BE2C (cell line): Measurements from ENCODE around the gene NRIP2.

Source experiments
- DNase-seq: peaks from one replicate; pipeline ENCODE4 v3.0.0-alpha.2; 2020
- H3K27me3 ChIP-seq: fragments of 250-450 bp; sonication (Bioruptor Pico); 2 replicates; pipeline ENCODE4 v1.5.1; 2020; ENCODE audit warnings: mild to moderate bottlenecking
- H3K36me3 ChIP-seq: fragments of 250-450 bp; sonication (Bioruptor Pico); 2 replicates; pipeline ENCODE4 v1.5.1; 2020; ENCODE audit warnings: mild to moderate bottlenecking
- H3K4me1 ChIP-seq: fragments of 250-450 bp; sonication (Bioruptor Pico); 2 replicates; pipeline ENCODE4 v1.5.1; 2020
- H3K4me3 ChIP-seq: 2 replicates; pipeline ENCODE4 v1.5.1; 2011; ENCODE audit warnings: low read depth, low read length
- H3K9me3 ChIP-seq: fragments of 250-450 bp; sonication (Bioruptor Pico); 2 replicates; pipeline ENCODE4 v1.5.1; 2020
- CTCF ChIP-seq: IDR thresholded peaks from 2 replicates; pipeline ENCODE4 v1.5.1; 2012; ENCODE audit warnings: mild to moderate bottlenecking, low read depth, low read length

NRIP2 gene

GRCh38 chr12:2795291-2796186 is 39.3 kb downstream of the NRIP2 start:
- Histone ChIP-seq H3K4me1 (peaks cover 4% of the 10 kb centered on the region; the same call in 1 of the 2 replicates), H3K27me3 (no peaks in the 10 kb centered on the region), H3K4me3 (peak overlapping the region; percentile 94), H3K36me3 (peaks cover 46% of the 10 kb centered on the region), H3K9me3 (no peaks in the 10 kb centered on the region)
- DNase-seq = peak; percentile 79
- TF ChIP-seq CTCF = no peak

GRCh38 chr12:2794736-2795289 is 40.0 kb downstream of the NRIP2 start, which contains the start of gene FKBP4:
Gene FKBP4, plus strand, starts transcription at chr12:2794970. Its CDS starts 170 bp downstream, at chr12:2795140.
- peak within 1 kb of the TSS; percentile 94 for H3K4me3 ChIP-seq
- H3K27me3 ChIP-seq = no peaks in the 10 kb centered on the region
- peaks cover 39% of the 10 kb centered on the region for H3K36me3 ChIP-seq
- peaks cover 4% of the 10 kb centered on the region; the same call in 1 of the 2 replicates for H3K4me1 ChIP-seq
- no peak for TF ChIP-seq CTCF
- DNase-seq = peak; percentile 87
- H3K9me3 ChIP-seq = no peaks in the 10 kb centered on the region

- Histone ChIP-seq H3K4me3 (peak overlapping the region; percentile 94), H3K4me1 (peaks cover 4% of the 10 kb centered on the region; the same call in 1 of the 2 replicates), H3K27me3 (no peaks in the 10 kb centered on the region), H3K36me3 (peaks cover 33% of the 10 kb centered on the region), H3K9me3 (no peaks in the 10 kb centered on the region)
- TF ChIP-seq CTCF = no peak
- peak; percentile 18 for DNase-seq
These were observed 40.6 kb downstream of the NRIP2 start for GRCh38 chr12:2794191-2794735.

- peaks cover 4% of the 10 kb centered on the region; the same call in 1 of the 2 replicates for H3K4me1 ChIP-seq
- no peaks in the 10 kb centered on the region for H3K27me3 ChIP-seq
- DNase-seq = no peak
- H3K4me3 ChIP-seq = no peak overlapping the region
- H3K36me3 ChIP-seq = peaks cover 26% of the 10 kb centered on the region
- H3K9me3 ChIP-seq = no peaks in the 10 kb centered on the region
- TF ChIP-seq CTCF = no peak
These were observed 41.3 kb downstream of the NRIP2 start for GRCh38 chr12:2793561-2793960.

GRCh38 chr12:2792671-2793500 is 41.9 kb downstream of the NRIP2 start:
- Histone ChIP-seq H3K27me3 (no peaks in the 10 kb centered on the region), H3K4me3 (no peak overlapping the region), H3K36me3 (peaks cover 20% of the 10 kb centered on the region), H3K4me1 (peaks cover 4% of the 10 kb centered on the region; the same call in 1 of the 2 replicates), H3K9me3 (no peaks in the 10 kb centered on the region)
- no peak for DNase-seq
- TF ChIP-seq CTCF = no peak
